ENCODE data around the gene SWT1.
A peak's percentile ranks its signal among the peaks of the same experiment; 100 is the strongest.
"Not testable (repeated sequence)": the region's sequence is repeated elsewhere in the genome, so short reads cannot be mapped to it uniquely, and the experiment has no call there.

Gene SWT1

DNA sequence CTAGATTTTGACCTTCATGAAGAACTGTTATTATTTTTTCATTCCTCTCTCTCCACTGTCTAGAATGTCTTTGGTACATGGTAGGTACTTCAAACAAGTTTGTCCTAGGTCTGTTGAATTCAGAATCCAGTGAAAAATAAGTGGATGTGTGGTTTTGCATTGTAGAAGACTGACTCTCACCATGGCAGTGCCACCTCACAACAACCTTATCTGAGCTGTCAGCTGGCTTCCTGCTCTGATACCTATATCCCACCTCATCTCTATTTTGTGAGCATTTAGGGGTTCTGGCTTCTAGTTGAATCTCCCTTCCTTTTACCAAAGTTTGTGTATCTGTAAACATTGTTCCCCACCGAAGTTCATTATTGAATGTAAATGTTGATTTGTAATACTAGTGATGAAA is 9.1 kb downstream of the SWT1 start:
- DNase-seq (ENCODE audit: low read depth in 2 of 2): no peak

DNA sequence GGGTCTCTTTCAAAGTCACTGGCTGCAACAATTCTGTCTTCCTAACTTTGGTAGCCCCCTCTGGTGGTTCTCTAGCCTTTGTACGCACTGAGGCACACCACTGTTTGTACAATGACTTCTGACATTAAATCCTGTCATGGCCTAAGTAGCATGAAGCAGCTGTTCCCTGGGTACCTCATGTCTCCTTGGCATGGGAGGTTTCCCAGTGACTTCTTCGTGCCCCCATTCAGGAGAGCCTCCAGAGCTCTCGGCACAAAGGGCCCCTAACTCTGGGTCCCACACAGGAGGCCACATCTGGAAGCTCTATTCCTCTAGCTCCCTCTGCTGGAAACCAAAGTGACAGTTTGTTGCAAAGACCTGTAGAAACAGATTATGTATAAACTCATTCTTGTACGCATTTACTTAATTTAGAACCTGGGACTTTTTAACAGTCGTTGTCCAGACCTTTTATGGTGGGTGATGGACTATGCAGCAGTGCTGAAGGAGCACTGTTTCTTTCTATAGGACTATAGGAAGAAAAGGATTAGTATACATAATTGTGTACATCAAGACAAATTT is 13.4 kb downstream of the SWT1 start:
- DNase-seq (ENCODE audit: low read depth in 2 of 2): peak; percentile 22 to 36

DNA sequence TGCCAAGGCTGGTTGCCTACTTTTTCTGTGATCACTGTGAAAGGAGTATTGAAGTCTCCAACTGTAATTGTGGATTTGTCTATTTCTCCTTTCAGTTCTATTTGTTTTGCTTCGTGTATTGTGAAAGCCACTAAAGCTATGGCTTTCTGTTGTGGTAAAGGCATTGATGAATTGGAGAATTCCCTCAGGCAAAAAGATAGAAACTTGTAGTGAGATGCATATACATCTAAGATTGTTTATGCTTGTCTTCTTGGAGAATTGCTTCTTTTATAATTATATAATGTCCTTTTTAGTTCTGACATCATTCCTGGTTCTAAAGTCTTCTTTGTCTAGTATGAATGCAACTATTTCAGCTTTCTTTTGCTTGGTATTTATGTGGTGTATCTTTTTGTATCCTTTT is 36.8 kb downstream of the SWT1 start:
- DNase-seq (ENCODE audit: low read depth in 2 of 2): no peak

DNA sequence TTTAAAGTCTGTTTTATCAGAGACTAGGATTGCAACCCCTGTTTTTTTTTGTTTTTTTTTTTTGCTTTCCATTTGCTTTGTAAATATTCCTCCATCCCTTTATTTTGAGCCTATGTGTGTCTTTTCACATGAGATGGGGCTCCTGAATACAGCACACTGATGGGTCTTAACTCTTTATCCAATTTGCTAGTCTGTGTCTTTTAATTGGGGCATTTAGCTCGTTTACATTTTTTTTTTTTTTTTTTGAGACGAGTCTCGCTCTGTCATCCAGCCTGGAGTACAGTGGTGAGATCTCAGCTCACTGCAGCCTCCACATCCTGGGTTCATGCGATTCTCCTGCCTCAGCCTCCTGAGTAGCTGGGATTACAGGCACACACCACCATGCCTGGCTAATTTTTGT is 41.7 kb downstream of the SWT1 start:
- not testable (repeated sequence) for DNase-seq (ENCODE audit: low read depth in 2 of 2)

DNA sequence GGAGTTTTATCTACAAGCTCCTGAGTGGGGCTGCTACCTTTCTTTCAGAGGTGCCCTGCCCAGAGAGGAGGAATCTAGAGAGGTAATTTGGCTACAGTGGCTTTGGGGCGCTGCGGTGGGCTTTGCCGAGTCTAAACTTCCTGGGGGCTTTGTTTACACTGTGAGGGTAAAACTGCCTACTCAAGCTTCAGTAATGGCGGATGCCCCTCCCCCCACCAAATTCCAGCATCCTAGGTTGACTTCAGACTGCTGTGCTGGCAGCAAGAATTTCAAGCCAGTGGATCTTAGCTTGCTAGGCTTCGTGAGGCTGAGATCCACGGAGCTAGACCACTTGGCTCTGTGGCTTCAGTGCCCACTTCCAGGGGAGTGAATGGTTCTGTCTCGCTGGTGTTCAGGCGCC is 43.9 kb downstream of the SWT1 start:
- DNase-seq (ENCODE audit: low read depth in 2 of 2): no peak

DNA sequence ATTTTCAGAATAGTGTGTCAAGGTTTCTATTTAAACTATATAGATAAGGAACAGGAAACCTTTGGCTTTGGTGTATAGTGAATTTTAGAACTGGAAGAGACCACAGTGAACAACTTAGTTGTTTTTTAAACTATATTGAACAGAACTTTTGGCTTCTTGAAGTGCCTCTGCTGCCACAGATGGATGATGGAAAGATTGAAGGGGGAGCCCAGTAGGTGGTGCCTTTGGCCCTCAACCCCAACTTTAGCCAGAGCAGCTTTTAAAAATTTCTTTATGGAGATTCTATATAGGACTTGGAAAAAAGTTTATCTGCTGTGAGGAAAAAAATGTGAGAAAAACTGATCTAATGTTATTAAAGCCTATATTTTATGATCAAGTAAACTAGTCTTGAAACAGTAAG is 50.2 kb downstream of the SWT1 start:
- no peak for DNase-seq (ENCODE audit: low read depth in 2 of 2)

DNA sequence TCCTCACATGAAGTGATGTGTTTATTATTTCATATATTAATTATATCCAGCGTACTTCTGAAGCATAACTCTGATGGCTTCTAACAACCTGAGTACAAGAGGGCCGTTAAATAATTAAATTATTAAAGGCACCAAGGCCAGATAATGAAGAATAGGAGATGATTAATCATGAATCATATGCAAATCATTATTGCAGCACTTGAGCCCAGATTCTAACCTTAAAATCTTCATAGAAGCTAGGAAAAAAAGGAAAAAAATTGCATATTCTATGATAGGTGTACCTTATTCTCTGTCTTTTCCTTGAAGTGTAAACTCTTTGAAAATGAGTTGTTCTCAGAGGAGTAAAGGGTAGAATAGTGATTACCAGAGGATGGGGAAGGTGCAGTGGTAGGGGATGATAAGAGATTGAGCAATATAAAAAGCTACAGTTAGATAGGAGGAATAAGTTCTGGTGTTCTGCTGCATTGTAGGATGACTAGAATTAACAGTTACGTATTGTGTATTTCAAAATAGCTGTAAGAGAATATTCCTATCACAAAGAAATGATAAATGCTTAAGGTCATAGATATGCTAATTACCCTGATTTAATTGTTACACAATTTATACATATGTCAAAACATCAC is 51.1 kb downstream of the SWT1 start:
- DNase-seq (ENCODE audit: low read depth in 2 of 2): no peak

DNA sequence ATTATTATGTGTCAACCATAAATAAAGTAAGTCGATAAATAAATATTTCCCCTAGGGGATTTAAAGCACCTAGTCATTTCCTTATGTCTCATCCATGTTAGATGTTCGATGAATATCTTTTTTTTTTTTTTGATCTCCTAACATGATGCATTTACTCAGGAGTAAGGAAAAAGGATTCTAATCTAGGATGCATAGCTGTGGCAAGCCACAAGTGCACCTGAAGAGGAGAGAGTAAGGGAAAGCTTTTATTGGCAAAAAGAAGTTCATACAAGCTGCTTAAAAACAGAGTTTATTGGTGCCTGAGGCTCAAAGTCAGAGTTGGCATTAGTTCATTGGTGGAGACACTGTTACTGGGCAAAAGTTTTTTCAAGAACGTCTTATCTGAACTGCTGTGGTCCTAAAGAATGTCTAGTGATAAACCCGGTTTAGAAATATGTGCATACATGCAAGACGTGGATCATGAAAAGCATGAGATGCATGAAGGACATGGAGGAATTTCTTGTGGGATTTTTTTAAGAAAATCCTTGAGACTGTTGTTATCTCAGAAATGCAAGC is 51.7 kb downstream of the SWT1 start:
- no peak for DNase-seq (ENCODE audit: low read depth in 2 of 2)

DNA sequence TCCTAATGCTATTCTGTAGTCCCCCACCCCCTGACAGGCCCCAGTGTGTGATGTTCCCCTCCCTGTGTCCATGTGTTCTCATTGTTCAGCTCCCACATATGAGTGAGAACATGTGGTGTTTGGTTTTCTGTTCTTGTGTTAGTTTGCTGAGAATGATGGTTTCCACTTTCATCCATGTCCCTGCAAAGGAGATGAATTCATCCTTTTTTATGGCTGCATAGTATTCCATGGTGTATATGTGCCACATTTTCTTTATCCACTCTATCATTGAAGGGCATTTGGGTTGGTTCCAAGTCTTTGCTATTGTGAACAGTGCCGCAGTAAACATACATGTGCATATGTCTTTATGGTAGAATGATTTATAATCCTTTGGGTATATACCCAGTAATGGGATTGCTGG is 52.4 kb downstream of the SWT1 start:
- DNase-seq (ENCODE audit: low read depth in 2 of 2): not testable (repeated sequence)

DNA sequence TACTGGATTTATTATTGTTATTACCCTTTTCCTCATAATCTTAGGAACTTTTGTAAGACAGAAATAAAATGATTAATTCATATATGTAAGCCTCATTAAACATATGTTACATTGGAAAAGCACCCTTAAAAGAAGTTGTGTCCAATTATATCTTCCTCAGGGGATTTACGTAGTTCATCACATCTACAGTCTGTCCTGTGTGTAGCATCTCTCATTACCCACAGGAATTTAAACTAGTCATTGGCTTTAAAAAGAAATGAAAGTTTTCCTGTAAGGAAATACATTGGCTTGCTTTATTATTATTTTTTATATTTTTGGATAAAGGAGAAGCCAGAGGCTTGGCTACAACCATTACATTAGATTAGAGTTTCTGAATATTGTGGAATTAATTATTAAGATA is 56.1 kb downstream of the SWT1 start:
- peak; percentile 18 to 35 for DNase-seq (ENCODE audit: low read depth in 2 of 2)

DNA sequence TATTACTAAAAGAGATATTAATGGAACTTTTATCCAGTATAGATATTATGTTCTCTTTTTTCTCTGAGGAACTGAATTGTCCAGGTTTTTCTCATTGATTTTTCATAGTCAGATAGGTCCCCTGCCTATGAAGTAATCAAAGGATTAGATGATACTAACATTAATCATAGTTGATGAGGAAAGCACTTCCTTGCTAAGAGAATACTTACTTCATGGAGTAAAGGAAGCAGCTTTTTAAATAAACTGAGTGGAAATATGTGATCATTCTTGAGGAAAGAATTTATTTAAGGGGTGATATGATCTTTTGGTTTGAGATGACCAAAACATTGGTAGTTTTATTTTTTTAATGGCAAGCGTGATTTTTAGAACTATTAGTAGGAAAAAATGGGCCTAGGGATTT is 58.9 kb downstream of the SWT1 start:
- DNase-seq (ENCODE audit: low read depth in 2 of 2): no peak

DNA sequence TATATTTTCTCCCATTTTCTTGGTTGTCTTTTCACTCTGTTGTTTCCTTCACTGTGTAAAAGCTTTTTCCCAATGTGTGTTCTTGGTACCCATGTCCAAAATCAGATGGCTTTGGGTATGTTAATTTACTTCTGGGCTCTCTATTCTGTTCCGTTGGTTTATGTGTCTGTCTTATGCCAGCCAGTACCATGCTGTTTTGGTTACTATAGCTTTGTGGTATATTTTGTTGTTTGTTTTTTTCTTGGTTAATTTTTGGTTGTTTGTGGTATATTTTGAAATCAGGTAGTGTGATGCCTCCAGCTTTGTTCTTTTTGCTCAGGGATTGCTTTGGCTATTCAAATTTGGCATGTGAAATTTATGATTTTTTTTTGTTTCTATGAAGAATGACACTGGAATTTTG is 67.2 kb downstream of the SWT1 start:
- no peak for DNase-seq (ENCODE audit: low read depth in 2 of 2)

DNA sequence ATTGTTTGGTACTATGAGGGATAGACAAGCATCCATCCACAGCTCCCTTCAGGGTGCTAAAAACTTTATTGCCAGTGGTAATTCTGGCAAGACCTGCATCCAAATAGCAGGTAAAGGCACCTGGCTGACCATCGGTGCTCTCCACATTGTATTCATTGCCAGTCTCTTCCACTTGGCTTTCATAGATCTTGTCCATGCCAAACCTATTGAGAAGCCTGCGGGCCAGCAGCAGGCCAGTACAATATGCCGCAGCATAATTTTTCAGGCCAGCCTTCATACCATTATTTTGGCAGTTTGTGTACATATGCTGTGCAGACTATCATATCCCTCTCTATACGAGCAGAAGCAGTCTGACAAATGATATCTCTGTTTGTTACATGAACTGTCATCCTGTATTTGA is 70.2 kb downstream of the SWT1 start:
- no peak for DNase-seq (ENCODE audit: low read depth in 2 of 2)

DNA sequence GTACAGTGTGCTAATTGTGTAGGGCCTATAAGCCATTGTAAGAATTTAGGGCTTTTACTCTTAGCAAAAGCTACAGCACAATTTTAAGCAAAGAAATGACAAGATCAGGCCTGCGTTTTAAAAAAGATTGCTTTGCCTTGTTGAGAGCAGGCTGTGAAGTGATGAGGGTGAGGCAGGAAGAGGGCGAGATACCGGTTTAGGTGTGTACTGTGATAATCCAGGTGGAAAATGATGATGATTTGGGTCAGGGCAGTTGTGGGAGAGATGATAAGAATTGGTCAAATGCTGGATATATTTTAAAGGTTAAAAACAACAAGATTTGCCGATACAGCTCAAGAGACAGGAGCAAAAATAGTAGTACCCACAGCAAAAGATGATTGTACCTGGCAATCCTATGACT is 72.0 kb downstream of the SWT1 start:
- no peak for DNase-seq (ENCODE audit: low read depth in 2 of 2)

DNA sequence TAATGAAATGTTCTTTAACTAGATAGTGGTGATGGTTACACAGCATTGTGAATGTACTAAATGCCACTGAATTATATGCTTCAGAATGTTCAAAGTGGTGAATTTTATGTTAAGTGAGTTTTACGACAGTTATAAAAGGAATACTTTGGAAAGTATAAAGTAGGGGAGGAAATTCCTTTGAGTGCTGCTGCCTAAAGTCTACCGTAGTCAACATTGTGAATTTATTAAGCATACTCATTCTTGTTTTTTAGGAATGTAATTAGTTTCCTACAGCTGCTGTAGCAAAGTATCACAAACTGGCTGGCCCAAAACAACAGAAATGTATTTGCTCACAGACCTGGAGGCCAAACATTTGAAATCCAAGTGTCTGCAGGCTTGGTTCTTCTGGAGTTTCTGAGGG is 73.0 kb downstream of the SWT1 start:
- peak in 1 of 2 experiments; percentile 5 for DNase-seq (ENCODE audit: low read depth in 2 of 2)

DNA sequence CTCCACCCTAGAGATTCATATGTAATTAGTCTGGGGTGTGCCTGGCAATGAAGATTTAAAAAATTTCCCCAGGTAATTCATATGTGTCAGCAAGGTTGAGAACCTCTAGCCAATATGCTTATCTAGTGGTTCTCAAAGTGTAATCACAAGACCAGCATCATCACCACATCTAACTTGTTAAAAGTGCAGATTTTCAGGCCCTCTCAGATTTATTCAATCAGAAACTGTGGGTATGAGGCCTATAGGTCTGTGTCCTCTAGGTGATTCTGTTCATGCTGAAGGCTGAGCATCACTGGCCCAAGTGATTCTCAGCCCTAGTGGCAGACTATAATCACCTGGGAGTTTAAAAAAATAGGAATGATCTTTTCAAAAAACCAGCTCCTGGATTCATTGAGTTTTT is 75.9 kb downstream of the SWT1 start:
- no peak for DNase-seq (ENCODE audit: low read depth in 2 of 2)

DNA sequence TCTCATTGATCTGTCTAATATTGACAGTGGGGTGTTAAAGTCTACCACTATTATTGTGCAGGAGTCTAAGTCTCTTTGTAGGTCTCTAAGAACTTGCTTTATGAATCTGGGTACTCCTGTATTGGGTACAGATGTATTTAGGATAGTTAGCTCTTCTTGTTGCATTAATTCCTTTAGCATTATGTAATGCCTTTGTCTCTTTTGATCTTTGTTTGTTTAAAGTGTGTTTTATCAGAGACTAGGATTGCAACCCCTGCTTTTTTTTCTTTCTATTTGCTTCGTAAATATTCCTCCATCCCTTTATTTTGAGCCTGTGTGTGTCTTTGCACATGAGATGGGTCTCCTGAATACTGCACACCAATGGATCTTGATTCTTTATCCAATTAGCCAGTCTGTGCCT is 77.2 kb downstream of the SWT1 start:
- DNase-seq (ENCODE audit: low read depth in 2 of 2): not testable (repeated sequence)

DNA sequence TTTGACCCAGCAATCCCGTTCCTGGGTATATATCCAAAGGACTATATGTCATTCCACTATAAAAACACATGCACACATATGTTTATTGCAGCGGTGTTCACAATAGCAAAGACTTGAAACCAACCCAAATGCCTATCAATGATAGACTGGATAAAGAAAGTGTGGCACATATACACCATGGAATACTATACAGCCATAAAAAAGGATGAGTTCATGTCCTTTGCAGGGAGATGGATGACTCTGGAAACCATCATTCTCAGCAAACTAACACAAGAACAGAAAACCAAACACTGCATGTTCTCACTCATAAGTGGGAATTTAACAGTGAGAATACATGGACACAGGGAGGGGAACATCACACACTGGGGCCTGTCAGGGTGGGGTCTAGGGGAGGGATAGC is 80.2 kb downstream of the SWT1 start:
- DNase-seq (ENCODE audit: low read depth in 2 of 2): not testable (repeated sequence)

DNA sequence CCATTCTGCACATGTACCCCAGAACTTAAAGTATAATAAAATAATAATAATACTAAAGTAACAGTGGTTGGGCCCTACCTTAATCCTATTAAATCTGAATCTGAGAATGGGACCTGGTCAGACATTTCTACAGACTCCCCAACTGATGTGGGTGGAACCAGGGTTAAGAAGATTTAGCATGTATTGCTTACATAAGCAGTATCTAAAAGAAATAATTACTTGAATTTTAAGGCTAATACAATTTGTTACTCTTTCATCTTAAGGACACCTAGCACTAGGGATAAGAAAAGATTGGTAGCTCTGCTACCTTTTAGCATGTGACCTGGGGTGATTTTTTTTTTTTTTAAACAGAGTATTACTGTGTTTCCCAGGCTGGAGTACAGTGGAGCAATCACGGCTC is 80.7 kb downstream of the SWT1 start:
- no peak for DNase-seq (ENCODE audit: low read depth in 2 of 2)

DNA sequence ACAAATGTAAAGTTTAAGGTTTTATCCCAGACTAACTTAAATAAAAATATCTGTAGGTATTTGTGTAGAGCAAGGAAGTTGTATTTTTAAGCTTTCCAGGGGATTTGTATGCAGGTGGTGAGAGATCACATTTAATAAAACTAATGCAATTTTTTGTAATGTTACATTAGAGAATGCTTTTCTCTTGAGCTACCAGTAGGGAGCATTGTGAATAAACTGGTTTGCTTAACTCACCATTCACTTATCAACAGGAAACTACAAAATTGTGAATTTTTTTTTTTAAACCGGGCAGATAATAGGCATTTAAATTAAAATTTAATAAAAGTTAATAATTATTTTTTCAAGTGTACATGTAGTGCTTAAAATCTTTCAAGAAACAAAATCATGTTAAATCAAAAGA is 81.5 kb downstream of the SWT1 start:
- DNase-seq (ENCODE audit: low read depth in 2 of 2): no peak

DNA sequence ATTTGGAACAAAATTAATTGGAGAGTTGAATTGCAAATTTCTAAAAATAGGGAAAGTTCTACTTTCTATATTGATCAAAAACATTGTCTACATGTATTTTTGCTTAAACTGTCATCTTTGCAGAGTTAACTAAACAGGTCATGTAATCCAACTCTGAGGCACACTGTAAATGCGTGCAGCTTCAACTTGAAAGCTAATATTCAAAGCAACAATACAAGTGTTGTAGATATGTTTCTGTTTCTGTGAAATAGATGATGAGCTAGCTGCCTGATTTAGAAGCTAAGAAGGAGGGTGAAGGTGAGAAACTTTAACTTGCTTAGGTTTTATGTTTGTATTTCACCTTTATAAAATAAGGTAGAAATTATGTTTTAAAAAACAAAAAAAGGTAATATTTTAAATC is 82.9 kb downstream of the SWT1 start:
- DNase-seq (ENCODE audit: low read depth in 2 of 2): no peak

DNA sequence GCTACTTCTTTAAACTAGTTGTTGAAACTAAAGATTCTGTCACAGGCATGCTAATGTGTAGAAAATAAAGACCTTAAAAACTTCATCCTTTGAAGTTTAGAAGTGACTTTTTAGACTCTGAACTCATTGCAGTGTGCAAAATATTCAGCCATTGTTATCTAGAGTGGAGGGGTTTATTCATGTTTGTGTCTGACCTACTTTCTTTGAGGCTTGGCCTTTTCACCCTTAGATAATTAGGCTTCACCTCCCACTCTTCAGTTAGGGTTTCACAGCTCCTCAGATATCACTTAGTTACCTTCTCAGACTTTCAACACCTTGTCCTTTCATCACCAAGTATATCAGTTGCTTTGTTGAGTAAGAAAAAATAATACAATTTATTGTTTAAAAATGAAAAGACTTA is 84.2 kb downstream of the SWT1 start:
- DNase-seq (ENCODE audit: low read depth in 2 of 2): no peak

DNA sequence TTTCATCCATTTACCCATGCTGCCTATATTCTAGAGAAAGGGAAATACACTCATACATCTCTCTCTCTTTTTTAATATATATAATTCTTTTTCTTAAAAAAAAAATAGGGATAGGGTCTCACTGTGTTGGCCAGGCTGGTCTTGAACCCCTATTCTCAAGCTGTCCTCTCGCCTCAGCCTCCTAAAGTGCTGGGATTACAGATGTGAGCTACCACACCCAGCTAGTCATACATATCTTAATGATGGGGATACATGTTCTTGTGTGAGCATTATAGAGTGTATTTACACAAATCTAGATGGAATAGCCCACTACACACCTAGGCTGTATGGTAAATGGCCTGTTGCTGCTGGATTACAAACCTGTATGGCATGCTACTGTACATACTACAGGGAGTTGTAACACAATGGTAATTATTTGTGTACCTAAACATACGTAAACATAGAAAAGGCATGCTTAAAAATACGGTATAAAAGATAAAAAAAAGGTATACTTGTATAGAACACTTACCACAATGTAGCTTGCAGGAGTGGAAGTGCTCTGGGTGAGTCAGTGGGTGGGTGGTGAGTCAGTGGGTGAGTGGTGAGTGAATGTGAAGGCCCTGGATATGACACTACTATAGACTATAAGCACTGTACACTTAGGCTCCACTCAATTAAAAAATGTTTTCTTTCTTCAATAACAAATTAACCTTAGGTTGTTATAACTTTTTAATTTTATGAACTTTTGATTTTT is 87.2 kb downstream of the SWT1 start:
- DNase-seq (ENCODE audit: low read depth in 2 of 2): peak; percentile 20 to 27

All from fibroblast of skin of left quadriceps (primary cell).